GM12873 (cell line): ENCODE data around the gene PLXNA4.

Source experiments
- TF ChIP-seq, protein P1 (sequence below): IDR thresholded peaks from 2 replicates; pipeline ENCODE4 v1.5.1; 2012; ENCODE audit warnings: low read depth, mild to moderate bottlenecking, moderate library complexity, low read length, control low read depth; ENCODE audit not compliant: insufficient read depth; ENCODE audit errors: missing control alignments

The PLXNA4 gene

DNA sequence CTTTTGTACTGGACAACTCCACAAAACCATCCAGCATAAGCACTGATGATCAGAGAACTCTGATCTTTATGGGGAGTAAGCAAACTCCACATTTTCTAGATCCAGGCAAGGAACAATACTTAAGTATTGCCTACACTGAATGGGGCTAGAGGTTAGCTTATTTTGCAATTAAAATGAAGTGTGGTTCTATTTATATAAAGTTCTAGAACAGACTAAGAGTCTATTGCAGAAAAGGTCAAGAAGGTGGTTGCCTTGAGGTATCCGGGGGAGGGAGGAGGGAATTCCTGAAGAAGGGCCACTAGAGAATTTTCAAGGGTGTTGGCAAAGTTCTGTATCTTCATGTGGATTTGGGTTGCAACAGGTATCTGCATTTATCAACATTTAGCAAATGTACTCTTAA, 477.9 kb downstream of the PLXNA4 start:
- TF ChIP-seq, protein P1, sequence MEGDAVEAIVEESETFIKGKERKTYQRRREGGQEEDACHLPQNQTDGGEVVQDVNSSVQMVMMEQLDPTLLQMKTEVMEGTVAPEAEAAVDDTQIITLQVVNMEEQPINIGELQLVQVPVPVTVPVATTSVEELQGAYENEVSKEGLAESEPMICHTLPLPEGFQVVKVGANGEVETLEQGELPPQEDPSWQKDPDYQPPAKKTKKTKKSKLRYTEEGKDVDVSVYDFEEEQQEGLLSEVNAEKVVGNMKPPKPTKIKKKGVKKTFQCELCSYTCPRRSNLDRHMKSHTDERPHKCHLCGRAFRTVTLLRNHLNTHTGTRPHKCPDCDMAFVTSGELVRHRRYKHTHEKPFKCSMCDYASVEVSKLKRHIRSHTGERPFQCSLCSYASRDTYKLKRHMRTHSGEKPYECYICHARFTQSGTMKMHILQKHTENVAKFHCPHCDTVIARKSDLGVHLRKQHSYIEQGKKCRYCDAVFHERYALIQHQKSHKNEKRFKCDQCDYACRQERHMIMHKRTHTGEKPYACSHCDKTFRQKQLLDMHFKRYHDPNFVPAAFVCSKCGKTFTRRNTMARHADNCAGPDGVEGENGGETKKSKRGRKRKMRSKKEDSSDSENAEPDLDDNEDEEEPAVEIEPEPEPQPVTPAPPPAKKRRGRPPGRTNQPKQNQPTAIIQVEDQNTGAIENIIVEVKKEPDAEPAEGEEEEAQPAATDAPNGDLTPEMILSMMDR, result no peak

DNA sequence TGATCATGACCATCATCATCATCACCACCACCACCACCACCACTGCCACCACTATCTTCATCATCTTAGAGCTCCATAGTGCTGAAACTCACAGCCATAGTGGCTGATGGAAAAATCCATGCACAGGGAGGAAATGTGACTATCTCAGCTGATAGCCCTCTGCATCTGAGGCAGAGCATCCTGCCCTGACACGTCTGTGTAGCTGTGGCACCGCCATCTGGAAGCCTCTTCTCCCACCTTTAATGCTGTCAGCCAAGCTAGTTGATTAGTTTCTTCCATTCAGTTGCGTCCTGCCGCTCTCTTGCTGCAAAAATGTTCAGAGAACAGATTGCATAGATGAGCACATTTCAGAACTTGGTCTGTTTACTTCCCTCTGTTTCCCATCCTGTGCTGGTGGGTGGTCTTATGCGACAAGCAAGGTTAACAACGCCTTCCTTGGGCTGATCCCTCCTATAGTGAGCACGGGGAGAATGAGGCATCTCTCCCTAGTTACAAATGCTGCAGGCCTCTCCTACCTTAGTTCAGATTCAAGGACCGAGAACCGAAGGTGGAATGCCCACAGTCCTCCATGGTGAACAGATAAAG, 478.6 kb downstream of the PLXNA4 start:
- TF ChIP-seq, protein P1, result no peak

DNA sequence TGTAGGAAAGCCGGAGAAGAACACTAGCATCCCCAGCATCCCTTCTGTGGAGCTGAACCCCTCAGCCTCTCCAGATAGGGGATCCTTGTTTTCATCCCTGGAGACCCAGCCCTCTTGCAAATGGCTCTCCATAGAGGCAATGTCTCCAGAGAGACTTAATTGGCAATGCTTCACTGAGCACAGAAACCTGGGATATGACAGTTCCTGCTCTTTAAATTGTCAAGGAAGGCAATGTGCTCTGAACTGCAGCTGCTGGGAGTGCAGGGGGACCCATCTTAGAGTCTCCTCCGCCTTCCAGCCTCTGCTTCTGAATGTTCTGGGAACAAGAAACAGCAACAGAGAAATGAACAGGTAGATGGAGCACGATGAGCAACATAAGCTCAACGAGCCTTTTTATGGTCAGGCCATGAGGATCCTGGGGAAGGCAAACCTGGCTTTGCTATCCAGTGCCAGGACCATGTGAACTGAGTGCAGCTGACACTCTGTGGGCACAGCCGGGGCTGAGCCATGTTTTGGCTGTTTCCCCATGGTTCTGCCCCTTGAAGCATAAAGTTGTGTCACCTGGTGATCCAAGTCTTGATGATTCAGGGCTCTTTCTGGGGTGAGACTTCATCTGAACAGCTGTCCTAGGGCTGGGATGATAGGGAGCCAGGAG, 481.0 kb downstream of the PLXNA4 start:
- TF ChIP-seq, protein P1, result no peak

DNA sequence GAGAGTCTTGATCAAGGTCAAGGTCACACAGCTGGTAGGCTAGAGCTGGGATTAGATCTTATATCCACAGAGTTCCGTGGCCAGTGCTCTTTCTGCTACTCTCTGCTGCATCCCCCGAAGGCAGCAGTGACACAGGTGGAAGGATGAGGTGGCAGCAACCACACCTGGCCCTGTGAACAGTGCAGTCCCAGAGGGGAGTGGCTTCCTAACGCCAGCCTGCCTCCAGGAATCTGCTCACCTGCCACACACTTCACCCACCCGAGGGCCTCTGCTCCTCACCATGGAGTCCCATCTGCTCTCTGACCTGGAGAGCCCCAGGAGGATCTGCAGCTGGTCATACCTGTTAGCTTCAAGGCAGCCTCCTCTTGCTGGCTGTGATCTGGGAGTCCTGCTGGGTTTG, 484.2 kb downstream of the PLXNA4 start:
- TF ChIP-seq, protein P1, result no peak

DNA sequence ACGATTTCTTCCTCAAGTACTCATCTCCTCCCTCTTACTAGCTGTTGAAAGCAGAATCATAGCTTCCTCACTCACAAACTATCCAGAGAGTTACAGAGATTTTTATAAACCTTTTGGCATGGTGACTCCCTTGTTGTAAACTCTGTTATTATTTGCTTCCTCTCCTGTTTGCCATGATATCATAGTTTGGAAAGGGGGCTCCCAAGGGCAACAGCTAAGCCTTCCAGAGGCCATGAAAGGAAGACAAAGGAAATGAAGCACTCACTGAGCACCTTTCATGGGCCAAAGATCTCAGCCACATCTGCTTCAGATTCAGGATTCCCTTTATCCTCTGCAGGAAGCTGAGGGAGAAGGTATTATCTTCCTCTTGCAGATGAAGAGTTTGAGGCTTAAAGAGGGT, 484.6 kb downstream of the PLXNA4 start:
- TF ChIP-seq, protein P1, result no peak

DNA sequence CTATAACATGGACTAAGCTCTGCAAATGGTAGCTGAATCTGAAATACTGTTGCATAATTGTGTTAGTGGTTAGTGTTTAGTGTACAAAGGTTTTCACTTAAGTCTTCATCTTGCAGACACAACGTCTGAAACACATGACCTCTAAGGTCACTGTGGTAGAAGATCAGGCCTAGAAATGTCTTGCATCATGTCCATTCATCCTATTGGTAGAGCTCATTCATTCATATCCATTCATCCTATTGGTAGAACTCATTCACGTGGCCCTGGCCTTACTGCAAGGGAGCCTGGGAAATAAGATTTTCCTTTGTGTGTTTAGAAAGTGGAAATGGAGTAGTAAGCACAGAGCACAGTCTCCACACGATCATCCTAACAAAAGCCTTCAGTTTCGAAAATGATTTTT, 485.8 kb downstream of the PLXNA4 start:
- TF ChIP-seq, protein P1, result no peak

DNA sequence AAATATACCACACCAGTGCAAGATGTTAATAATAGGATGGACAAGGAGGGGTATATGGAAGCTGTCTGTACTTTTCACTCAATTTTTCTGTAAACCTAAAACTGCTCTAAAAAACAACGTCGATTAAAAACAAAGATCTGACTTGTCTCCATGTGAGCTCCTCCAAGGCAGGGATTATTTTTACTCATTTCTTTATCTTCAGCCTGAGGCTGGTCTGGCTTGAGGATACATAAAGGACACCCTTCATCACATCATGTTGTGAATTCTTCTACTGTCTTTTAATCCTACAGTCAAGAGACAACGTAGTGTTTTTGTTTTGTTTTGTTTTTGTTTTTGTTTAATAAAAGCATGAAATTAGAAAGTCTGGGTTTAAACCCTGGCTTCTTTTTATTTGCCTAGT, 486.9 kb downstream of the PLXNA4 start:
- TF ChIP-seq, protein P1, result no peak
